Measurements from ENCODE around the gene XPR1.
"Not testable (repeated sequence)": the region's sequence is repeated elsewhere in the genome, so short reads cannot be mapped to it uniquely, and the experiment has no call there.

DNA sequence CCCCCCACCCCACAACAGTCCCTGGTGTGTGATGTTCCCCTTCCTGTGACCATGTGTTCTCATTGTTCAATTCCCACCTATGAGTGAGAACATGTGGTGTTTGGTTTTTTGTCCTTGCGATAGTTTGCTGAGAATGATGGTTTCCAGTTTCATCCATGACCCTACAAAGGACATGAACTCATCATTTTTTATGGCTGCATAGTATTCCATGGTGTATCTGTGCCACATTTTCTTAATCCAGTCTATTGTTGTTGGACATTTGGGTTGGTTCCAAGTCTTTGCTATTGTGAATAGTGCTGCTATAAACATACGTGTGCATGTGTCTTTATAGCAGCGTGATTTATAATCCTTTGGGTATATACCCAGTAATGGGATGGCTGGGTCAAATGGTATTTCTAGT, 51.3 kb downstream of the XPR1 start:
- not testable (repeated sequence) for TF ChIP-seq POLR2AphosphoS5 (IDR thresholded peaks at IDR 0.05; ENCODE audit: low read depth, low read length); PAX5 (IDR thresholded peaks at IDR 0.05; ENCODE audit: insufficient read depth, low read length, severe bottlenecking); SPI1 (IDR thresholded peaks at IDR 0.05; ENCODE audit: low read depth, low read length)
